Fibroblast of skin of abdomen (primary cell): ENCODE data around the gene WNT16.
"Not testable (repeated sequence)": the region's sequence is repeated elsewhere in the genome, so short reads cannot be mapped to it uniquely, and the experiment has no call there.

Source experiments
- DNase-seq: peaks from one replicate; pipeline ENCODE4 v3.0.0-alpha.2; 2013

The WNT16 gene

GRCh38 chr7:121306565-121306964 is 22.2 kb upstream of the WNT16 start:
- no peak for DNase-seq

- DNase-seq = no peak
These were observed 21.7 kb upstream of the WNT16 start for GRCh38 chr7:121307021-121307574.

- DNase-seq = no peak
These were observed 15.5 kb upstream of the WNT16 start for GRCh38 chr7:121313220-121313792.

GRCh38 chr7:121313793-121314676 is 14.8 kb upstream of the WNT16 start:
- peak; percentile 68 for DNase-seq

- not testable (repeated sequence) for DNase-seq
These were observed 13.6 kb upstream of the WNT16 start for GRCh38 chr7:121315170-121315569.

- DNase-seq = no peak
These were observed 6.3 kb upstream of the WNT16 start for GRCh38 chr7:121322460-121322859.

- no peak for DNase-seq
These were observed 5.1 kb upstream of the WNT16 start for GRCh38 chr7:121323515-121324302.

- no peak for DNase-seq
These were observed 1.1 kb upstream of the WNT16 start for GRCh38 chr7:121327671-121328070.

GRCh38 chr7:121329191-121330052 is 622 bp downstream of the WNT16 start:
- no peak for DNase-seq

- DNase-seq = peak; percentile 36
These were observed 1.4 kb downstream of the WNT16 start for GRCh38 chr7:121330053-121330833.

- DNase-seq = no peak
These were observed 2.2 kb downstream of the WNT16 start for GRCh38 chr7:121331048-121331447.

- DNase-seq = no peak
These were observed 2.8 kb downstream of the WNT16 start for GRCh38 chr7:121331574-121331973.

GRCh38 chr7:121334376-121334775 is 5.6 kb downstream of the WNT16 start:
- DNase-seq = no peak

GRCh38 chr7:121334875-121335648 is 6.3 kb downstream of the WNT16 start:
- peak; percentile 79 for DNase-seq

GRCh38 chr7:121336579-121336978 is 7.8 kb downstream of the WNT16 start:
- peak; percentile 70 for DNase-seq

GRCh38 chr7:121337398-121337797 is 8.6 kb downstream of the WNT16 start:
- peak; percentile 66 for DNase-seq

GRCh38 chr7:121339082-121339481 is 10.3 kb downstream of the WNT16 start:
- no peak for DNase-seq

GRCh38 chr7:121341933-121342332 is 13.1 kb downstream of the WNT16 start:
- DNase-seq = peak; percentile 45

GRCh38 chr7:121342631-121343030 is 13.8 kb downstream of the WNT16 start:
- DNase-seq = no peak

GRCh38 chr7:121343302-121343701 is 14.5 kb downstream of the WNT16 start:
- no peak for DNase-seq
